Fibroblast of lung (primary cell): ENCODE results near the gene PPP1R15B. TPM values are rescaled to one million over a fixed set of nuclear protein-coding genes. Genes with fewer than 3 reads are reported as not detected.

Source experiments
- DNase-seq, 2 donors: peaks; one replicate each; pipeline versions ENCODE4 v3.0.0 to v3.0.0-alpha.2; 2010; ENCODE audit warnings: low read depth in 2 of 2
- H2AFZ ChIP-seq: 2 replicates; pipeline ENCODE4 v1.5.1; 2012; ENCODE audit warnings: low read length, control low read depth, inconsistent platforms
- H3K27ac ChIP-seq: 2 replicates; pipeline ENCODE4 v1.5.1; 2011; ENCODE audit warnings: low read length, control low read depth; ENCODE audit not compliant: insufficient read depth
- H3K27me3 ChIP-seq: 2 replicates; pipeline ENCODE4 v1.5.1; 2011; ENCODE audit warnings: mild to moderate bottlenecking, low read length; ENCODE audit not compliant: control insufficient read depth, insufficient read depth
- H3K36me3 ChIP-seq: 2 replicates; pipeline ENCODE4 v1.5.1; 2011; ENCODE audit warnings: low read length; ENCODE audit not compliant: control insufficient read depth, insufficient read depth
- H3K4me1 ChIP-seq: 2 replicates; pipeline ENCODE4 v1.5.1; 2011; ENCODE audit warnings: low read length; ENCODE audit not compliant: control insufficient read depth, insufficient read depth; ENCODE audit errors: extremely low read depth
- H3K4me2 ChIP-seq: 2 replicates; pipeline ENCODE4 v1.5.1; 2011; ENCODE audit warnings: low read length, control low read depth; ENCODE audit not compliant: insufficient read depth; ENCODE audit errors: extremely low read depth
- H3K4me3 ChIP-seq, 4 experiments: fragments of 200-600 bp in 1 of 4; sonication (generic) in 1 of 4; replicated peaks in 1 of 4; 2 replicates each; pipeline ENCODE4 v1.5.1; 2011 to 2016; ENCODE audit warnings: low read length in 4 of 4, low read depth in 3 of 4, mild to moderate bottlenecking in 3 of 4, control low read depth in 2 of 4, inconsistent platforms in 1 of 4, mixed read lengths in 1 of 4; ENCODE audit not compliant: insufficient read depth in 1 of 4; ENCODE audit errors: control extremely low read depth in 1 of 4
- H3K79me2 ChIP-seq: 2 replicates; pipeline ENCODE4 v1.5.1; 2012; ENCODE audit warnings: mild to moderate bottlenecking, low read length, inconsistent platforms; ENCODE audit not compliant: control insufficient read depth, insufficient read depth
- H3K9ac ChIP-seq: 2 replicates; pipeline ENCODE4 v1.5.1; 2011; ENCODE audit warnings: mild to moderate bottlenecking, low read length, control low read depth; ENCODE audit not compliant: insufficient read depth
- H3K9me3 ChIP-seq: 2 replicates; pipeline ENCODE4 v1.5.1; 2012; ENCODE audit warnings: low read depth, low read length; ENCODE audit not compliant: control insufficient read depth, insufficient read depth
- H4K20me1 ChIP-seq: 2 replicates; pipeline ENCODE4 v1.5.1; 2011; ENCODE audit warnings: low read length; ENCODE audit not compliant: control insufficient read depth, insufficient read depth; ENCODE audit errors: extremely low read depth
- EZH2 ChIP-seq: IDR thresholded peaks from 2 replicates; pipeline ENCODE4 v1.5.1; 2012; ENCODE audit warnings: low read length, control low read depth, mild to moderate bottlenecking; ENCODE audit errors: missing control alignments
- polyA plus RNA-seq, 2 donors: library from polyadenylated mRNA; depleted of rRNA in 1 of 2; stranded (reverse) in 1 of 2; unstranded in 1 of 2; fragments of >200 nt; gene quantifications; 2 replicates each; pipeline ENCODE4 v1.2.1, GENCODE V29; 2011 to 2012; ENCODE audit warnings: missing spikeins in 1 of 2
- total RNA-seq: library from RNA; depleted of rRNA; stranded (reverse); fragments of >200 nt; gene quantifications from 2 replicates; pipeline ENCODE4 v1.2.1, GENCODE V29; 2014
- TF ChIP-seq, protein P1 (sequence below), 2 donors: IDR thresholded peaks in 1 of 2; conservative IDR thresholded peaks in 1 of 2; 1 replicate in 1 of 2; 2 replicates in 1 of 2; pipeline ENCODE4 v1.5.1; 2011 to 2012; ENCODE audit warnings: low read length in 2 of 2, control low read depth in 1 of 2, inconsistent platforms in 1 of 2, low read depth in 1 of 2, mild to moderate bottlenecking in 1 of 2

The PPP1R15B gene
- total and polyA plus RNA-seq, 2 donors (not counting 1 experiment from before 2014, with no cell fraction given): 22.4 to 27.7 TPM

DNA sequence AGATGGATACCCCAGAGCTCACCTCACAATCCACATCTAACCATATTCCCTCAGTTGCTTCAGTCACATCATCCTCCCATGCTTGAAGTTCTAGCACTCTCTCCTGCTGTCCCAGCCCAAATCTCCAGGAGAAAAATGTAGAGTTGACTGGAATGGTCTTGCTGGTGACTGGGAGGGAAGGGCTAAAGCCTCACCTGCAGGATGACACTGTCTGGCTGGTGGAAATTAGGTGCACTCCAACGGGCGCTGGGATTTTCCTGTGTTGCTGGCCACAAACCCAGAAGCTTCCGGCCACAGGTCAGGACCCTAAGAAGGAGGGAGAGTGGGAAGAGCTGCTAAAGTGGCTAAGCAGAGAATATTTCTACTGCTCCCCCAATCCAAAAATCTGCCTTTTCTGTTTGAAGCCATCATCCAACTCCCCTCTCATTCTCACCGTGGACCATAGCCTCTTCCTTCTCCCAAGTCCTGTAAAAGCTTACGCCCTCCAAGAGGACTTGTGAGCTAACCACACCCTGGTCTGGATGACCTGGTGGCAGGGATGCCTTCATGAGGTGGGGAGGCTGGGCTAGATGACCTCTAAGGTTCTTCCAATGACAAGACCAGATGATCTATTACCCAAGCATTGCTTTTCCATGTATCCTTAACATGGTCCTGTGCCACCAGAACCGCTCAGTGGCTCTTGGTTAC, 37.5 kb upstream of the PPP1R15B start:
- Histone ChIP-seq H3K79me2 (no peaks in the 10 kb centered on the region), H3K36me3 (no peaks in the 10 kb centered on the region), H3K4me2 (no peak overlapping the region), H3K4me1 (no peaks in the 10 kb centered on the region), H3K9me3 (no peaks in the 10 kb centered on the region), H4K20me1 (no peaks in the 10 kb centered on the region), H3K27ac (no peak overlapping the region), H2AFZ (no peak overlapping the region), H3K4me3 (no peak overlapping the region), H3K9ac (no peak overlapping the region), H3K27me3 (no peaks in the 10 kb centered on the region)
- TF ChIP-seq, protein P1, sequence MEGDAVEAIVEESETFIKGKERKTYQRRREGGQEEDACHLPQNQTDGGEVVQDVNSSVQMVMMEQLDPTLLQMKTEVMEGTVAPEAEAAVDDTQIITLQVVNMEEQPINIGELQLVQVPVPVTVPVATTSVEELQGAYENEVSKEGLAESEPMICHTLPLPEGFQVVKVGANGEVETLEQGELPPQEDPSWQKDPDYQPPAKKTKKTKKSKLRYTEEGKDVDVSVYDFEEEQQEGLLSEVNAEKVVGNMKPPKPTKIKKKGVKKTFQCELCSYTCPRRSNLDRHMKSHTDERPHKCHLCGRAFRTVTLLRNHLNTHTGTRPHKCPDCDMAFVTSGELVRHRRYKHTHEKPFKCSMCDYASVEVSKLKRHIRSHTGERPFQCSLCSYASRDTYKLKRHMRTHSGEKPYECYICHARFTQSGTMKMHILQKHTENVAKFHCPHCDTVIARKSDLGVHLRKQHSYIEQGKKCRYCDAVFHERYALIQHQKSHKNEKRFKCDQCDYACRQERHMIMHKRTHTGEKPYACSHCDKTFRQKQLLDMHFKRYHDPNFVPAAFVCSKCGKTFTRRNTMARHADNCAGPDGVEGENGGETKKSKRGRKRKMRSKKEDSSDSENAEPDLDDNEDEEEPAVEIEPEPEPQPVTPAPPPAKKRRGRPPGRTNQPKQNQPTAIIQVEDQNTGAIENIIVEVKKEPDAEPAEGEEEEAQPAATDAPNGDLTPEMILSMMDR (conservative IDR thresholded peaks at IDR 0.05 in 1 of 2, IDR thresholded peaks at IDR 0.05 in 1 of 2; ENCODE audit: low read depth in 1 of 2, low read length in 2 of 2): no peak
- no peak for TF ChIP-seq EZH2
- no peak for DNase-seq

DNA sequence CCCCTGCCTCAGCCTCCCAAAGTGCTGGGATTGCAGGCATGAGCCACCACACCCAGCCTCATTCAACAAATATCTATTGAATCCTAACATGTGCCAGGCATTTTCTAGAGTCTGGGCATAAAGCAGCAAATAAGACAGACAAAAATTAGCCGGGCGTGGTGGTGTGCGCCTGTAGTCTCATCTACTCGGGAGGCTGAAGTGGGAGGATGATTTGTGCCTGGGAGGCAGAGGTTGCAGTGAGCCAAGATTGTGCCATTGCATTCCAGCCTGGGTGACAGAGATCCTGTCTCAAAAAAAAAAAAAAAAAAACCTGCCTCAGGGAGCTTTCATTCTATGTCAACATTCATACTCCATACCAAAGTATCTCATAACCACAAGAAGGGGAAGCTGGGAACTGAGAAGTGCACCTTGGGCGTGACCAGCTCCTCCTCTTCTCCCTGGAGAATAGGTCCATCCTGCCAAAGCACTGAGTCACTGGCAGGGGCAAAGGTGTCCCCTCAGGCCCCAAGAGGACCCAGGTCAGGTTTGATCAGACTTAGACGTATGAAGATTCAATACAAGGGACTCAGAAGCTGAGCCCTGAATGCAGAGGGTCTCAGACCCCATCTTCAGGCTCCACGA, 36.8 kb upstream of the PPP1R15B start:
- H3K36me3 ChIP-seq: no peaks in the 10 kb centered on the region
- no peak overlapping the region for H3K4me2 ChIP-seq
- no peak overlapping the region for H3K27ac ChIP-seq
- H3K4me3 ChIP-seq: no peak overlapping the region
- DNase-seq: no peak
- H3K79me2 ChIP-seq: no peaks in the 10 kb centered on the region
- no peak overlapping the region for H3K9ac ChIP-seq
- H3K9me3 ChIP-seq: no peaks in the 10 kb centered on the region
- H2AFZ ChIP-seq: no peak overlapping the region
- H4K20me1 ChIP-seq: no peaks in the 10 kb centered on the region
- H3K4me1 ChIP-seq: no peaks in the 10 kb centered on the region
- H3K27me3 ChIP-seq: no peaks in the 10 kb centered on the region
- no peak for TF ChIP-seq EZH2
- TF ChIP-seq, protein P1 (conservative IDR thresholded peaks at IDR 0.05 in 1 of 2, IDR thresholded peaks at IDR 0.05 in 1 of 2; ENCODE audit: low read depth in 1 of 2, low read length in 2 of 2): no peak

DNA sequence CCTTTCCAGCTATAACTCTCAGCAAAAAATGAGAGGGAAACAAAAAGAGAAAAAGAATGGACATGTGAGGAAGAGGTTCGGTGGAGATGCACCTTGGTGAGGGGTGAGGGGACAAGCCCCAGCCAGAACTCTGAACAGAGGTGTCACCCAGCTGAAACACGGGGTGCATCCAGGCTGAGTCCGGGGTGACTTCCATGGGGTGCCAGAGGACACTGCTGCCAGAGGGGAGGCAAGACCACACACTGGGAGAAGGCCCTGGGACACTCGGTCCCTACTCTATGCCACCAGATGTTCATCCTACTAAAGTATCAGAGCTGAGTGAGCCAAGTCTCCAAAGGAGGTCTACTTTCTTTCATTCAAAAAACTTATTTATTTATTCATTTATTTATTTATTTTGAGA, 36.1 kb upstream of the PPP1R15B start:
- DNase-seq: no peak
- H2AFZ ChIP-seq: no peak overlapping the region
- no peaks in the 10 kb centered on the region for H3K79me2 ChIP-seq
- H3K36me3 ChIP-seq: no peaks in the 10 kb centered on the region
- H3K4me2 ChIP-seq: no peak overlapping the region
- no peak overlapping the region for H3K4me3 ChIP-seq
- no peak for TF ChIP-seq EZH2
- TF ChIP-seq, protein P1 (conservative IDR thresholded peaks at IDR 0.05 in 1 of 2, IDR thresholded peaks at IDR 0.05 in 1 of 2; ENCODE audit: low read depth in 1 of 2, low read length in 2 of 2): no peak
- H3K9ac ChIP-seq: no peak overlapping the region
- no peaks in the 10 kb centered on the region for H3K9me3 ChIP-seq
- H4K20me1 ChIP-seq: no peaks in the 10 kb centered on the region
- no peaks in the 10 kb centered on the region for H3K27me3 ChIP-seq
- H3K4me1 ChIP-seq: no peaks in the 10 kb centered on the region
- no peak overlapping the region for H3K27ac ChIP-seq
